HepG2 (cell line): ENCODE measurements around the gene ADGRB2.

ENCODE experiments used
- MEF2D ChIP-seq: sonication (generic); formaldehyde crosslinking; IDR thresholded peaks from 2 replicates; pipeline ENCODE4 v1.5.1; 2020; ENCODE audit warnings: mild to moderate bottlenecking, missing genetic modification reagents
- NFYC ChIP-seq: IDR thresholded peaks from 2 replicates; pipeline ENCODE4 v1.6.1; 2016; ENCODE audit warnings: missing genetic modification reagents, missing compliant biosample characterization
- STAT5B ChIP-seq: sonication (generic); formaldehyde crosslinking; IDR thresholded peaks from 2 replicates; pipeline ENCODE4 v1.4.0; 2020; ENCODE audit warnings: missing genetic modification reagents
- ZNF496 ChIP-seq: sonication (generic); formaldehyde crosslinking; IDR thresholded peaks from 2 replicates; pipeline ENCODE4 v1.8.1; 2023; ENCODE audit warnings: mild to moderate bottlenecking, moderate library complexity, missing genetic modification reagents; ENCODE audit not compliant: insufficient replicate concordance
- TF ChIP-seq, protein P1 (sequence below): sonication (generic); formaldehyde crosslinking; IDR thresholded peaks from 2 replicates; pipeline ENCODE4 v1.5.0; 2020; ENCODE audit warnings: mild to moderate bottlenecking, missing genetic modification reagents, moderate library complexity

DNA sequence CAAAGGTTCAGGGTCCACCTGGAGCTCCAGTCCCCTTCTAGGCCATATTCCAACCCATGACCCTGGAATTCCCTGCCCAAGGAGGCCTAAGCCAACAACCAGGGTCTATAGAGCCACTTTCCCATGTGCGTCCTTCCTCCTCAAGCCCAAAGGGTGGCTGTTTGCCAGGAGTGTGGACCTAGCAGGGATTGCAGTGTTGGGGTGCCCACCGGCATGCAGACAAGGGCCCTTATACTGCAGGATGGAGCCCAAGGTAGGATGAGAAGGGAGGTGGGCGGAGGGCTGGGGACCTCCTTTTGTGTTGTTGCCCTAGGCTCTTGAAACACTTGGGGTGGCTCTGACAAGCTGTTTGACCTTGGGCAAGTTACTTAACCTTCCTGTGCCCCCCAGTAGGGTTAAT is 19.7 kb upstream of the ADGRB2 start:
- TF ChIP-seq ZNF496 (CRISPR knock-in tag) (no peak), STAT5B (CRISPR knock-in tag) (no peak), MEF2D (no peak), NFYC (CRISPR knock-in tag) (no peak)
- TF ChIP-seq, protein P1, sequence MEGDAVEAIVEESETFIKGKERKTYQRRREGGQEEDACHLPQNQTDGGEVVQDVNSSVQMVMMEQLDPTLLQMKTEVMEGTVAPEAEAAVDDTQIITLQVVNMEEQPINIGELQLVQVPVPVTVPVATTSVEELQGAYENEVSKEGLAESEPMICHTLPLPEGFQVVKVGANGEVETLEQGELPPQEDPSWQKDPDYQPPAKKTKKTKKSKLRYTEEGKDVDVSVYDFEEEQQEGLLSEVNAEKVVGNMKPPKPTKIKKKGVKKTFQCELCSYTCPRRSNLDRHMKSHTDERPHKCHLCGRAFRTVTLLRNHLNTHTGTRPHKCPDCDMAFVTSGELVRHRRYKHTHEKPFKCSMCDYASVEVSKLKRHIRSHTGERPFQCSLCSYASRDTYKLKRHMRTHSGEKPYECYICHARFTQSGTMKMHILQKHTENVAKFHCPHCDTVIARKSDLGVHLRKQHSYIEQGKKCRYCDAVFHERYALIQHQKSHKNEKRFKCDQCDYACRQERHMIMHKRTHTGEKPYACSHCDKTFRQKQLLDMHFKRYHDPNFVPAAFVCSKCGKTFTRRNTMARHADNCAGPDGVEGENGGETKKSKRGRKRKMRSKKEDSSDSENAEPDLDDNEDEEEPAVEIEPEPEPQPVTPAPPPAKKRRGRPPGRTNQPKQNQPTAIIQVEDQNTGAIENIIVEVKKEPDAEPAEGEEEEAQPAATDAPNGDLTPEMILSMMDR (CRISPR knock-in tag), result no peak
